ENCODE results near the gene GPBP1.
"Not testable (repeated sequence)": the region's sequence is repeated elsewhere in the genome, so short reads cannot be mapped to it uniquely, and the experiment has no call there.

The GPBP1 gene

GRCh38 chr5:57157131-57157530 lies 16.7 kb upstream of the GPBP1 start:
- in situ Hi-C loops (cut with MboI; ENCODE audit: low sequenced_read_pairs, unreplicated experiment), result no loop called here
- TF ChIP-seq, protein P1, sequence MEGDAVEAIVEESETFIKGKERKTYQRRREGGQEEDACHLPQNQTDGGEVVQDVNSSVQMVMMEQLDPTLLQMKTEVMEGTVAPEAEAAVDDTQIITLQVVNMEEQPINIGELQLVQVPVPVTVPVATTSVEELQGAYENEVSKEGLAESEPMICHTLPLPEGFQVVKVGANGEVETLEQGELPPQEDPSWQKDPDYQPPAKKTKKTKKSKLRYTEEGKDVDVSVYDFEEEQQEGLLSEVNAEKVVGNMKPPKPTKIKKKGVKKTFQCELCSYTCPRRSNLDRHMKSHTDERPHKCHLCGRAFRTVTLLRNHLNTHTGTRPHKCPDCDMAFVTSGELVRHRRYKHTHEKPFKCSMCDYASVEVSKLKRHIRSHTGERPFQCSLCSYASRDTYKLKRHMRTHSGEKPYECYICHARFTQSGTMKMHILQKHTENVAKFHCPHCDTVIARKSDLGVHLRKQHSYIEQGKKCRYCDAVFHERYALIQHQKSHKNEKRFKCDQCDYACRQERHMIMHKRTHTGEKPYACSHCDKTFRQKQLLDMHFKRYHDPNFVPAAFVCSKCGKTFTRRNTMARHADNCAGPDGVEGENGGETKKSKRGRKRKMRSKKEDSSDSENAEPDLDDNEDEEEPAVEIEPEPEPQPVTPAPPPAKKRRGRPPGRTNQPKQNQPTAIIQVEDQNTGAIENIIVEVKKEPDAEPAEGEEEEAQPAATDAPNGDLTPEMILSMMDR (IDR thresholded peaks at IDR 0.05; ENCODE audit: borderline replicate concordance, control extremely low read depth, extremely low read depth, insufficient read depth, missing control alignments), result no peak
- no peak for DNase-seq (ENCODE audit: low spot score)

DNA sequence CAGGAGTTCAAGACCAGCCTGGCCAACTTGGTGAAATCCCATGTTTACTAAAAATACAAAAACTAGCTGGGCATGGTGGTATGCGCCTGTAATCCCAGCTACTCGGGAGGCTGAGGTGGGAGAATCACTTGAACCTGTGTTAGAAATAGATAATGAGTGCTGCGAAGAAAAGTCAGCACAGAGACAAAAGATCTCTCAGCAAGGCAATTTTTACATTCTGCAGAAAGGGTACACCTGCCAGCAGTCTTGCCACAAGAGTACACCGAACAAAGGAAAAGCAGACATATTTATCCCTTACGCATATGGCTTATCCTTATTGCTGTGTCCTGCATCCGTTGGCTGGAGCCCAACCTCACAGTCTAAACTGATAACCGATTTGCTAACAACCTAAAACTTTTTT lies 16.2 kb upstream of the GPBP1 start:
- TF ChIP-seq, protein P1 (IDR thresholded peaks at IDR 0.05; ENCODE audit: borderline replicate concordance, control extremely low read depth, extremely low read depth, insufficient read depth, missing control alignments), result no peak
- in situ Hi-C loops (cut with MboI; ENCODE audit: low sequenced_read_pairs, unreplicated experiment), result no loop called here
- DNase-seq (ENCODE audit: low spot score), result no peak

GRCh38 chr5:57163553-57164006 lies 10.3 kb upstream of the GPBP1 start:
- no peak for DNase-seq (ENCODE audit: low spot score)
- TF ChIP-seq, protein P1 (IDR thresholded peaks at IDR 0.05; ENCODE audit: borderline replicate concordance, control extremely low read depth, extremely low read depth, insufficient read depth, missing control alignments), result no peak
- in situ Hi-C loops (cut with MboI; ENCODE audit: low sequenced_read_pairs, unreplicated experiment), result no loop called here

DNA sequence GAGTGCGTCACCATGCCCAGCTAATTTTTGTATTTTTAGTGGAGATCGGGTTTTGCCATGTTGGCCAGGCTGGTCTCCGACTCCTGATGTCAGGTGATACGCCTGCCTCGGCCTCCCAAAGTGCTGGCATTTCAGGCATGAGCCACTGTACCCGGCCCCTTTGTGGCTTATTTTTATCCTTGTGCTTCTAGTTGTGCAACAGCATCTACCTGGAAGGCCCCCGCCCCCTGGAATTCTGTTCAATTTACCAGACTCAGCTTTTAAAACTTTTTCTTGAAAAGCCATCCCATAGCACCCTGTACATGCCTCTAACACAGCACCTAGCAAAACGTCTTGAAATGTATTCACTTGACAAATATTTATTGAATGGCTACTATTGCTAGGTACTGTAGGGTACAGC lies 9.7 kb upstream of the GPBP1 start:
- in situ Hi-C loops (cut with MboI; ENCODE audit: low sequenced_read_pairs, unreplicated experiment), result no loop called here
- no peak for DNase-seq (ENCODE audit: low spot score)
- TF ChIP-seq, protein P1 (IDR thresholded peaks at IDR 0.05; ENCODE audit: borderline replicate concordance, control extremely low read depth, extremely low read depth, insufficient read depth, missing control alignments), result no peak

DNA sequence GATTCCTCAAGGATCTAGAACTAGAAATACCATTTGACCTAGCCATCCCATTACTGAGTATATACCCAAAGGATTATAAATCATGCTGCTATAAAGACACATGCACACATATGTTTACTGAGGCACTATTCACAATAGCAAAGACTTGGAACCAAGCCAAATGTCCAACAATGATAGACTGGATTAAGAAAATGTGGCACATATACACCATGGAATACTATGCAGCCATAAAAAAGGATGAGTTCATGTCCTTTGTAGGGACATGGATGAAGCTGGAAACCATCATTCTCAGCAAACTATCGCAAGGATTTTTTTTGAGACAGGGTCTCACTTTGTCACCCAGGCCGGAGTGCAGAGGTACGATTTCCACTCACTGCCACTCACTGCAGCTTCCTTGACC lies 8.7 kb upstream of the GPBP1 start:
- in situ Hi-C loops (cut with MboI; ENCODE audit: low sequenced_read_pairs, unreplicated experiment); DNase-seq (ENCODE audit: low spot score): not testable (repeated sequence)

GRCh38 chr5:57166276-57166675 lies 7.6 kb upstream of the GPBP1 start:
- TF ChIP-seq, protein P1 (IDR thresholded peaks at IDR 0.05; ENCODE audit: borderline replicate concordance, control extremely low read depth, extremely low read depth, insufficient read depth, missing control alignments), result no peak
- in situ Hi-C loops (cut with MboI; ENCODE audit: low sequenced_read_pairs, unreplicated experiment), result no loop called here
- DNase-seq (ENCODE audit: low spot score), result peak; percentile 36

- no peak for DNase-seq (ENCODE audit: low spot score)
- in situ Hi-C loops (cut with MboI; ENCODE audit: low sequenced_read_pairs, unreplicated experiment), result no loop called here
- TF ChIP-seq, protein P1 (IDR thresholded peaks at IDR 0.05; ENCODE audit: borderline replicate concordance, control extremely low read depth, extremely low read depth, insufficient read depth, missing control alignments), result no peak
These were observed 6.7 kb upstream of the GPBP1 start for GRCh38 chr5:57167201-57167600.

DNA sequence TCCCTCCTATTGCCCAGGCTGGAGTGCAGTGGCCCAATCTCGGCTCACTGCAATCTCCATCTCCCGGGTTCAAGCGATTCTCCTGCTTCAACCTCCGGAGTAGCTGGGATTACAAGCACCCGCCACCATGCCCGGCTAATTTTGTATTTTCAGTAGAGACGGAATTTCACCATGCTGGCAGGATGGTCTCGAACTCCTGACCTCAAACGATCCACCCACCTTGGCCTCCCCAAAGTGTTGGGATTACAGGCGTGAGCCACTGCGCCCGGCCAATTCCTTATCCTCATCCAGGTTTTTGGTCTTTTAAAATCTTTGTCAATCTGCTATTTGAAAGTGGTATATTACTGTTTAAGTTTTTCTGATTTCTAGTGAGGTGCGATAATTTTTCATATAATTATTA lies 3.7 kb upstream of the GPBP1 start:
- DNase-seq (ENCODE audit: low spot score); in situ Hi-C loops (cut with MboI; ENCODE audit: low sequenced_read_pairs, unreplicated experiment): not testable (repeated sequence)
